Activated CD8-positive, alpha-beta memory T cell treated with anti-CD3 and anti-CD28 coated beads for 24 hours (primary cell): ENCODE measurements around the gene HEXIM2.
A peak's percentile ranks its signal among the peaks of the same experiment; 100 is the strongest.
"Not testable (repeated sequence)": the region's sequence is repeated elsewhere in the genome, so short reads cannot be mapped to it uniquely, and the experiment has no call there.

Experiments used
- DNase-seq: peaks from one replicate; pipeline ENCODE4 v3.0.0-alpha.2; 2020

The HEXIM2 gene, protein sequence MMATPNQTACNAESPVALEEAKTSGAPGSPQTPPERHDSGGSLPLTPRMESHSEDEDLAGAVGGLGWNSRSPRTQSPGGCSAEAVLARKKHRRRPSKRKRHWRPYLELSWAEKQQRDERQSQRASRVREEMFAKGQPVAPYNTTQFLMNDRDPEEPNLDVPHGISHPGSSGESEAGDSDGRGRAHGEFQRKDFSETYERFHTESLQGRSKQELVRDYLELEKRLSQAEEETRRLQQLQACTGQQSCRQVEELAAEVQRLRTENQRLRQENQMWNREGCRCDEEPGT

DNA sequence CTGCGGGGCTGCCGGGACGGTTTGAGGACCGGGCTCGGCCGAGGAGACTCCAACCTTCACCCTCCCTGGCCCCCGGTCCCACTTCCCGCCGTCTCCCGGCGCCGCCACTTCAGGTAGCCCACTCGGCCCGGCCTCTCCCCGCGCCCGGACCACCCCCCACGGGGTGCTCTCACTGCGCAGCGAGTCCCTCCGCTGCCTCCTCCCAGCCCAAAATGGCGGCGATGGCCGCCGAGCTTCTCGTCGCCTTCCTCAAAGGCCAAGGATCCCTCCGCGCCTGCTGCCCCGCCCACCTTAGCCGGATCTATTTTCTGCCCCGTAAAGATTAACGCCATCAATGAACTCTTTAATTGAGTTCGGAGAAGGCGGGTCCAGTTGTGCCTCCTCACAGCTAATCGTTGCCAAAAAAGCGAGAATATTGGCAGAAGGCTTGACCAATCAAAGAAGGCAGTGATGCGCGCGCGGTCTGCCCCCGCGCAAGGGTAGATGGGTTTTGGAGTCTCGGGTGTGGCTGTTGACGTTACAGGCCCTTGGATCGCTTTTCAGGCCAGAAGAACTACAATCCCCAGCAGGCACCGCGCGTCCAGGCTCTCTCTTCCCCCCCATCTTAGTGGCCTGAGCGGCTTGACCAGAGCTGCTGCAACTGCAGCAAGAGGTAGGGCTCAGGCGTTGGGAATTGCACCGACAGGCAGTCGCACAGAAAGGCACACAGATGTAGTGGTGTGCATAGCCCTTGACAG, at the start of gene HEXIM2:
Gene HEXIM2, plus strand, starts transcription at position 588 of the 737 bp plus-strand sequence. CDS start 919 bp downstream, outside the sequence.
- DNase-seq, result peak; percentile 99

DNA sequence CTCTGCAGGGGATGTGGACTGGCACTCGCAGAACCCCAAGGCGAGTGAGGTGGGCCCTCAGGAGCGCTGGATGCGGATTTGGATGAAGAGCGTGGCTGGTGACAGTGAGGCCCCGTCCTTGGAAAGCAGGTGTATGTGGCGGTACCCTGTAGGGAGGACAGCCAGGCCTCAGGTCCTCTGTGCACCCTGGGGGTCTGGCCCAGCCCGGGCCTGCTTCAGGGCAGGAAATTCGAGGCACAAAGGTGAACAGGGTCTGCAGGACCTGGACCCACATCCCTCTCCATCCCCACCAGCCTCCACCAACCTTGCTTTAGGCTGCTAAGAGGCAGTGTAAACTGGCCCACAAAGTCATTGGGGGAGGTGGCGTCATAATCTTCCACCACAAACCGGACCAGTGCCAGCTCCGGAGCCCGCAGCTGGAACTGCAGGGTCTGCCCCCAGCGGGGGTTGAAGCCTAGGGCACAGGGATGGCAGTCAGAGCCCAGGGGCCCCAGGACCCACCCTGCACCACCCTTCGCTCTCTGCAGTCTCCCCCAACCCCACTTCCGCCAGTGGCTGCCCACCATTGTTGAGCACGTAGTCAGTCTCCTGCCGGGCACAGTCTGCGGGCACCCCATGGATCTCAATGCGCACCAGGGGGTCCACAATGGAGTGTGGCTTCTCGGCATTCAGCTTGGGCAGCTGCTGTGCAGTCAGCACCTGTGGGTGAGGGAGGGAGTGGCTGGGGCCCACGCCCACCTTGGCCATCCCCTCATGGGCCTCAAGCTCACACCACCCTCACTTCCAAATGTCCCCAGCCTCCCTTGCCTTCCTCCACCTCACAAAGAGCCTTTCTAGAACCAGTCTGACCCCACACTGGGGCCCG, 48.9 kb upstream of the HEXIM2 start:
- no peak for DNase-seq

DNA sequence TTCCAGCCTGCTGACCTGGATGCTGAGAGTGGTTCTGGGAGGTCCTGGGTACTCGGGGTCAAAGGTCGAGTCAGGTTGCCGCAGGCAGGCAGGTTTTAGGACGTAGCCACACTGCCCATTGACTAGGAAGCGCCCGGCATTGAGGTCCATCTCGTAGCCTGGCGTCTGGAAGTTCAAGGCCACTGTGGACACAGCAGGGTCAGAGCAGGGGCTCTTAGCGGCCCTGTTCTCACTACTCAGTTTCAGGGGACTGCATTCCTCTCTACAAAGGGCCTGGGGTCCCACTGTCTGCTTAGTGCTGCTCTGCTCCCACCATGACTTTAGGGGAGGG, 48.3 kb upstream of the HEXIM2 start:
- DNase-seq, result no peak

DNA sequence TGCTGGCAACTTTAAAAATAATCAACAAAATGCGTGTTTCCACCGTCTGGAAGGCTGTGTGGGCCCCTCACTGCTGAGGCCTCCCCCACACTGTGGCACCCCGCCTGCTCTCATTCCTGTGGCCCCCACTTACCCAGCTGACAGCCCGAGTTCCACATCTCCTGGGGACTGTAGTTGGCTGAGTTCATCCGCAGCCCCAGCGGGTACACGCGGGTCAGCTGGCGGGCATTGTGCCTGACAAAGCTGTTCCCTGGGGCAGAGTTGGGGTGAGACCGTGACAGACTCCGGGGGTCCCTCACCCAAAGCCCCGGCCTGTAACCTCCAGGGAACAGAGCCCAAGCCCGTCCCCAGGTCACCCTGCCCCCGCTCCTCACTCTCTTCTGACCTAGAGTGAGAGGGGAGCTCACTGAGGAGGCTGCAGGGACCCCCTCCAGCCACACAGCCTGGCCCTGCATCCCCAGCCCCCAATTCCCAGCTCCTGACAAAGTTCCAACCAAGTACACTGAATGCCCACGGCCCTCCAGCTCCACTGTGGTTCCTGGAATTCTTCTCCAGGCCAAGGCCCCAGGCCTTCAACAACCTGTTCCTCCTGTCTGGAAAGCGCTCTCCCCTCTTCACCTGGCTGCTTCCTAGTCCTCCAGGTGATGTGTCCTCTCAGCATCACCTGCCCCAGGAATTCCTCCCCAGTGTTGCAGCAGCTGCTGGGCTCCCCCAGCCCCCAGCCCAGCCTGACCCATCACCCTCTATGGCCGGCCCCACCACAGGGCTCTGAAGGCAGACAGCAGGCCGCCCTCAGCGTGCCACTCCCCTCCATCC, 47.4 kb upstream of the HEXIM2 start:
- no peak for DNase-seq

DNA sequence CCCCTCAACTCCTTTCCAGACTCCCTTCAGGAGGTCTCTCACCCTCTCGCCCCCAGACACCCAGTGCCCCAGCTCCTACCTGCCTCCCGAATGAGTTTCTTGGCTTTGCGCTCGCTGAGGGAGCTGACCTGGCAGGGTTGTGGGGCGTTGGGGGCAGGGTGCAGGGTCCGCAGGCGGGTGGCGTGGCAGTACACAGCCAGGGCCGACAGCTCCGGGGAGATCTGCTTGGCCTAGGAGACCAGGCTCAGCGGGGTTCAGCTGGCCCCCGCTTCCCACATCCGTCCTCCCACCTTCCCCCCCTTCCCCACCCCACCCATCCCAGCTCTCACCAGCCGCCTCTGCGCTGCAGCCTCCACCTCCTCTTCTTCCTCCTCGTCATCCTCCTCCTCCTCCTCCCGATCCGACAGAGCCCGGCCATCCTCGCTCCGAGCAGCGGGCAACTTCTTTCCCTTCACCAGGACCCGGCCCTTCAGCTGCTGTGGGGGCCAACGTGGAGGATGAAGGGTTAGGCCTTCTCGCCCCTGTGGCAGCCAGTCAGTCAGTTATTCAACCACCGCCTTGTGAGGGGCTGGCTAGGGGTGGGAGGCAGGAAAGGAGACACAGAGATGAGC, 46.6 kb upstream of the HEXIM2 start:
- DNase-seq, result no peak

DNA sequence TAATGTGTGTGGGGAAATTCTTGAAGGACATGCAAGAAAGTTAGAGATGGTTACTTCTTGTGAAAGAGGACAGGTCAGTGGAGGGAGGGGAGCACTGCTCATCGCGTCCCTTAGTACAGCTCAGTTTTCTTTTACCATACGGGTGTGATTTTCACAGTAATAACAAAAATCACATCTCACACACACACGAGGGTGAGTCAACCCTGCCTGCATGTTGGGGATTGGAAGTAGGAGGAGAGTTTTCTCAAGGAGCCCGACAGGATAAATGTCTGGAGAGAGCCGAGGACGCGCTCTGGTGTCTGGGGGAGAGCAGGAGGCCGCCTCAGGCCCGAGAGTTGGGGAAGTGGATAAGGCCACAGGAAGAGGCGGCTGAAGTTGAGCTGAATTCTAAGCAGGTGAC, 45.8 kb upstream of the HEXIM2 start:
- DNase-seq, result no peak

DNA sequence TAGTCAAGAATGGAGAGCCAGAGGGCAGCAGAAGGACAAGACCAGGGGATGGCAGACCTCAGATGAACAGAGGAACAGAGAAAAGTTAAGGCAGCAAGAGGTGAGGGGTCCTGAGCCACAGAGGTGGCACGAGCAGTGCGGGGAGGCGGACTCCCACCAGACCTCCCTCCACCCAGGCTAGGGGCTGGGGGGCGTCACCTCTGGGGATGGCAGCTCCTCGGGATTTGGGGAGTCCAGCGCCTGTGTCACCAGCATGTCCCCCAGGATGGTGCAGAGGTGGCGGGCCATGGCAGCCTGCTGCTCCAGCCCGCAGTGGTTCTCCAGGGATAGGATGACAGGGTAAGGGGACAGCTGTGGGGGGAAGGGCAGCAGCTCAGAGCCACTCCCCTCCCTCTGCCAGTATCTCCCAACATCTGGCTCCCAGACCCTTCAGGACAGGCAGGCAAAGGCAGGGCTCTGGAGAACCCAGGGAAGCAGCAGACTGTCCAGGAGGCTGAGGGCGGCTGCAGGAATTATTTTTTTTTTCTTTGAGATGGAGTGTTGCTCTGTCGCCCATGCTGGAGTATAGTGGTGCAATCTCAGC, 45.1 kb upstream of the HEXIM2 start:
- DNase-seq, result no peak

DNA sequence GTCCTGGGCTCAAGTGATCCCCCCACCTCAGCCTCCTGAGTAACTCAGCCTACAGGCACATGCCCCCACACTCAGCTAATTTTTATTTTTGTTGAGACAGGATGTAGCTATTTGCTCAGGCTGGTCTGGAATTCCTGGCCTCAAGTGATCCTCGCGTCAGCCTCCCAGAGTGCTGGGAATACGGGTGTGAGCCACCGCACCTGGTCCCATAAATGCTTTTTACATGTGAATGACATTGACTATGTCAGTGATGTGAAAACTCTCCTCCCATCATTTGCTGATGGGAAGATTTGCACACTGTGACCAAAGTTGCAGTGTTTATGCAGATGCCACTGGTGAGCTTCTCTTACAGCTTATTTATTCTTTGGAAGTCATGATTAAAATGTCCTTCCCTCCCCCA, 44.3 kb upstream of the HEXIM2 start:
- DNase-seq, result no peak

DNA sequence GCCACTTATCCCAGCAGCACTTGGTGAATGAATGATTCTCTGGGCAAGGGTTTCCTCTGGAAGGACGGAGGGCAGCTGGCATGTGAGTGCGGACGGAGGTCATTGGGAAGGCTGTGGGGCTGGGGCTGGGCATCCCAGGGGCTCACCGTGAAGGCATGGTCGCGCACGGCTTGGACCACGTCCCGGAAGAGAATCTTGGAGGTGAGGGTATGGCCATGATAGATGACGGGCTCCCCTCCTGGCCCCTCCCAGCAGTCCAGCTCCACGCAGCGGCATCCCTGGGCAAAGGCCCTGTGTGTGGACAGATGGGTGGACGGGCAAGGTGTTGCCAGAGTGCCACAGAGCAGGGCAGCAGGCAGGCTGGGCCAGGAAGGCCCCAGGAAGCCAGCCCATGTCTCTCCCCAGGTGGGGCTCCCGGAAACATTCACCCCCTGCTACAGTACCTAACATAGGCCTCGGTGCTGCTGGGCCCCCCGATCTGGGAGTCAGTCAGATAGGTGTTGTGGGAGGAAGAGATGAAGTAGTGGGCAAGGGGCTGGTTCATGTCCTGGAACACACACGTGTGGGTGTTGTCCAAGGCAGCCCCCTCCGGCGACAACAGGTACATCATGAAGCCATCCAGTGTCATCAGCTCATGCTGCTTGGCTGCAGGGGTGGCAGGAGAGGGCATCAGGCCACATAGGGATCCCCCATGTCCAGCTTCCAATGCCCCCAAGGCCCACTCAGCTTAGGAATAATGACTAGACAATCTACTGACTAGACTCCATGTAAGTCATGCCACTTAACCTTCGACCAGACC, 43.6 kb upstream of the HEXIM2 start:
- DNase-seq, result no peak

DNA sequence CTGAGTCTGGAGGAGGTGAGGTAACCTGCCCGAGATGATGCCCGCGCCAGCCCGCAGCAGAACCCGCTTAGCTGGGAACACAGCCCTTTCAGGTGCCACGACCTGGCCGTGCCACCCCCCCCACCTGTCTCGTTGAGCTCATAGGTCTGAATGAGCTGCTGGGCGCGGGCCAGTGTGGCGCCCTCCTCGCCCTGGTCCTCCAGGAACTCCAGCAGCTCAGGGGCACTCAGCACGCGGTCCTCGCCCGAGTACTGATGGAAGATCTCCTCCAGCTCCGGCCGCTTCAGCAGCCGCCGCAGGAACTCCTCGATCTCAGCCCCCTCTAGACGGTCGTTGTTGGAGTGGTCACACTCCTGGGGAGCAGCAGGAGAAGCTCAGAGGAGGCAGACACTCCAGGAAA, 43.0 kb upstream of the HEXIM2 start:
- no peak for DNase-seq

DNA sequence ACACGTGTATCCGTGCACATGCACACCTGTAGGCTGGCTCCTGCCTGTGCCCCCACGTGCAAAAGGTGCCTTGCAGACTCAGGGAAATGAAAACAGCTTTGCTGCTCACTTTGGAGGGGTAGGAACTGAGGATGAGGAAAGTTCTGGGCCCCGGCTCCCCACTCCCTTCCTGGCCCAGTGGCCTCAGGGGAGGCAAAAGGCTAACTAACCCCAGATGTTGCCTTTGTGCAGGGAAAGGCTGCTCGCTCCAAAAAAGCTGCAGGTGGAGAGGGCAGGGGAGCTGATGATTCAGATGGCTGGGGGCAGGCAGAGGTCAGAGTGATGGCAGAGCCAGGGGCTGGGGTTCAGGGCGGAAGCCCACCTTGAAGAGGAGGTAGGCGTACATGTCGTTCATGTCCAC, 41.7 kb upstream of the HEXIM2 start:
- no peak for DNase-seq

DNA sequence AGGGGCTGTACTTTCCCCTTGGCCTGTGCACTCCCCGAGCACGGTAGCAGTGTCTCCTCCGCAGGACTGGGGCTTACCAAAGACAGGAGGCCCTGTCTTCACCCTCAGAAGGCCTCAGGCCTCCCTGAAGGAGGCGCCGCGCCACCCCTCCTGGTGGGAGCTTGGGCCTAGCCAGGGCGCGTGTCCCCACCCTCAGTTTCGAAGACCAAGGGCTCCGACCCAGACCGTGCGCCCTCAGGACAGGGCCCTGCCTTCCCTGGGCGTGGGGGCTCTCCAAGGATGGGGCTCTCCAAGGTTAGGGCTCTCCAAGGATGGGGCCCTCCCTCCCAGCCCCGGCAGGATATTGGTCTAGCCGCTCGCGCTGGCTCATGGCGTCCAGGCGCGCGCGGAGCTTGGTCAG, 41.1 kb upstream of the HEXIM2 start:
- no peak for DNase-seq

DNA sequence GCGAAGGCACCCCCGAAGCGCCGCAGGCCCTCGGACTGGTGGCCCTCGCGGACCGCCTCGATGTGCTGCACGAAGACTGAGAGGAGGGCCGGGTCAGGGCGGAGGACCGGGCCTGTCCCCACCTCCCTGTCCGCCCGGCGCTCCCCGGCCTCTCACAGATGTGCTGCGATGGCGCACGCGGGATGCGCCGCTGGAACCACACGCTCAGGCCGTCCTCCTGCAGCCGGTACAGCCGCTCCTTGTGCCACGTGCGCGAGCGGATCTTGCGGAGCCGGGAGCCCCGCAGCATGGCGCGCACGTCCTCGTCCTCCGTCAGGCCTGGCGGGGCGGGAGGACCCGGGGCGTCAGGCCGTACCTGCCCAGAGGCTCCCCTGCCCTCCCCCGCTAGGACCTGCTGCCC, 40.6 kb upstream of the HEXIM2 start:
- DNase-seq, result no peak

DNA sequence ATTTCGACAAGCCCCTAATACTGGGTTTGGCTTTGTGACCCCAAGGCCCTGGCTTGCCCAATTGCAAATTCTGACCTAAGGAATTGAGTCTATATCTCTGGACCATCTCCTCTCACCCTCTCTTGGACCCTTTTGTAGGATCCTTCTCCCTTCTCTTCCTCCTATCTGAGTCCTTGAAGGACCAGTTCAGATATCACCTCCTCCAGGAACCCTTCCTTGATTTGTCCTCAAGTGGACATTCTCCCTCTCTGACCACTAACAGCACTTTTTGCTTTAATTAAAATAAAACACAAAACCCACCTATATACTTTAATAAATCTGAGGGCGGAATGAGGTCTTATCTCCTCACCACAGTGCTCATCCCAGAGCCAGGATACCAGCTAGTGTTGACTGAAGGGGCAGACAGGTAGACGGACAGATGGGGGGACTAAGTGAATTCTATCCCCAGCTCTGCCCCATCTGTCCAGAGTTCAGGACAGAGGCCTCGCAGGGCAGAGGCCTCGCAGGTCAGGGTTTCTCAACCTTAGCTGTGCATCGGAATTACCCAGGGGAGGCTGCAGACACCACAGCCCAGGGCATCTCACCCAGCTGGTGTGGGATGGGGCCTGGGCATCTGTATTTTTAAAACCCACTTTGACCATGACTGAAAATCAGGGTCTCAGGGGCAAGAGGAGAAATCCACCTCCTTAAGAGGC, 38.5 kb upstream of the HEXIM2 start:
- DNase-seq, result no peak

DNA sequence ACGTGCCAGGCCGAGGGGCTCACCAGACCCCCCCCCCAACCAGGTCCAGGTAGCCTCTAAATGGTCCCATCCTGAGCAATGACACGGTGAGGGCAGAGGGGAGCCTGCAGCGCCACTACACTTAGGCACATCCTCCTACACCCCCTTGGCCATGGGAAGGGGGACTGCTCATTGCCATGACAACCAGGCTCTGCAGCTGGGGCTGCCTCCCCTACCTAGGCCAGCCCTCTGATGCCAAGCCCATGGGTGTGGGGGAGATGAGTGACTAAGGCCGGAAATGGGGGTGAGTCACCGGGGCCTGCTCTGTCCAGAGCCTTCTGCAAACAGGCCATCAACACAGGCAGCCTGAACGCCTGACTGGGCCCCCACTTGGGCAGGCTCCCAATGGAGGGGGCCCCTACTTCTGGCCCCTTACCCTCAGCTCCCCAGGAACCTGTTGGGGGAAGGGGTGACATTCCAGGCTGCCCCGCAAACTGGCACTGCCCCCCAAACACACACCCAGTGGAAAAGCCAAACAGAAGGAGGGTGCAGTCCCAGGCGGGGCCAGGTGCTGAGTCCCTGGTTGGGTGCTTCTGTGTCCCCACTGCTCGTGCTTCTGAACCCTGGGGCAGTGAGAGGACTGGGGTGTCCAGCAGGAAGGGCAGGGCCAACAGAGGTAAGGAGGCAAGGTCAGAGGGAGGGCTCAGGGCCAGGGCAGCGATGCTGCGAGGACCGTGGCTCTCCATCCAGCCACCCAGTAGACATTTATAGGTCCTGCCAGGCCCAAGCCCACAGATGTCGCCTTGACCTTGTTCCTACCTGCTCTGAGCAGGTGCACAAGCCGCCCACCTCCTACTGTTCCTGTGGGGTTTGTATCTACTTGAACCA, 37.5 kb upstream of the HEXIM2 start:
- DNase-seq, result no peak

DNA sequence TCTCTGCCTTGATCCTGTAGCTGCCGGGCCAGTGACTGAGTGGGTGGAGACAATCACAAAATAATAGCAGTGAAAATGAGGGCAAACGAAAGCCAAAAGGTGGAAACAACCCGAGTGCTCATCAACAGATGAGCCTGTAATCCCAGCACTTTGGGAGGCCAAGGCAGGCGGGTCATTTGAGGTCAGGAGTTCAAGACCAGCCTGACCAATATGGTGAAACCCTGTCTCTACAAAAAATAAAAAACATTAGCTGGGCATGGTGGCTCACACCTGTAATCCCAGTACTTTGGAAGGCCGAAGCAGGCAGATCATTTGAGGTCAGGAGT, 36.9 kb upstream of the HEXIM2 start:
- DNase-seq, result not testable (repeated sequence)

DNA sequence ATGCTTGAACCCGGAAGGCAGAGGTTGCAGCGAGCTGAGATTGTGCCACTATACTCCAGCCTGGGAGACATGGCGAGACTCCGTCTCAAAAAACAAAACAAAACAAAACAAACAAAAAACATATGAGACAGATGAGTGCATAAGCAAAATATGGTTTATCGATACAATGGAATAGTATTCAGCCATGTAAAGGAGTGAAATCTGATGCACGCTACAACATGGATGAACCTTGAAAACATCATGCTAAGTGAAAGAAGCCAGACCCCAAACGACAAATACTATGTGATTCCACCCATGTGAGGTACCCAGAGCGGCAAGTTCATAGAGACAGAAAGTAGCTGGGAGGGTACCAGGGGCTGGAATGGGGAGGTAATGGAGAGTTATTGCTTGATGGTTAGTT, 36.2 kb upstream of the HEXIM2 start:
- DNase-seq, result no peak

DNA sequence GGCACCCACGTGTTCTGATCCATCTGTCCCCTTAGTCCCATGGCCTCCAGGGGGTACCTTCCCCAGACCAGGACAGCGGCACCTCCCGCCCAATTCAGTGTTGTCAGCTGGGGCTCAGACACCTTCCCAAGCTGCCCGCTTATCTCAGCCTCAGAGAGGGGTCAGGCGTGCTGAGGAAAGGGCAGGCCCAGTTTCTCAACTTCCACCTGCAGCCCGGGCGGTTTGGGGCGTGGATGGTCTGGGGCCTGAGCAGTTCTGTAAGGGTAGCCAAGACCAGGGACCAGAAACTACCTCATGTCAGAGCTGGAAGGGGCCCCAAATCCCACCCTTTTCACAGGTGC, 34.5 kb upstream of the HEXIM2 start:
- DNase-seq, result no peak

DNA sequence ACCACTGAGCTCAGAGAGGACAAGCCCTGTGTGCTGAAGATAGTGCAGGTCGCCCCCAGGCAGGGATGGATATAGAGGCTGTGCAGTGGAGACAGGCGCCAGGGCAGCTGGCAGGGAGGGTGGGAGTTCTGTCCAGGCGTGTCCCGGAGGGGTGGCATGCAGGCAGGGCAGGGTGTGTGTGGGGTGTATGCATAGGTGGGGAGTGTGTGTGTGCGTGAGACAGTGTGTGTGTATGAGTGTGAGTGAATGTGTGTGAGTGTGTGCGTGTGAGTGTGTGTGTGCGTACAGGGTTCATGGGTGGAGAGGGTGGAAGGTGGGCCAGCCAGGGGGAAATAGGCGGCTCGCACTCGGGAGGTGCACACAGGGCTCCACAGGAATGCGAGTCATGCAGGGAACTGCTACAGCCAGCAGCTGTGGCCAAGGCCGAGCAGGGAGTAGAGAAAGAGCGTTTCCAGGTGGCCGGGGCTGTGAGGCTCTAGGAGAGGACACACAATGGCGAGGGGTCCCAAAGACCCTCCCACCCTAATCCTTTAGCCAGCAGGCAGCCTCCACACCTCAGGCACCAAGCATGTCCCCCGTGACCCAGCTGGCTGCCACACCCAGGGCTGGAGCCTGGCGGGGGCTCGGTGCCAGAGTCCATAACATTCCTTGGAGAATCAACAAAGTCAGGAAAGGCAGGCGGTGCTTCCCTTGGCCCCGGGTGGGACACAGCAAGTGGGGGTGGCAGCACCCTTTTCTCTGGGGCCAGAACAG, 34.0 kb upstream of the HEXIM2 start:
- no peak for DNase-seq
